ENCODE results near the gene ELN. TPM values are rescaled to one million over a fixed set of nuclear protein-coding genes. Genes with fewer than 3 reads are reported as not detected.

Gene ELN
- total RNA-seq, 1 experiment from 2014 or later = 0.37 TPM

DNA sequence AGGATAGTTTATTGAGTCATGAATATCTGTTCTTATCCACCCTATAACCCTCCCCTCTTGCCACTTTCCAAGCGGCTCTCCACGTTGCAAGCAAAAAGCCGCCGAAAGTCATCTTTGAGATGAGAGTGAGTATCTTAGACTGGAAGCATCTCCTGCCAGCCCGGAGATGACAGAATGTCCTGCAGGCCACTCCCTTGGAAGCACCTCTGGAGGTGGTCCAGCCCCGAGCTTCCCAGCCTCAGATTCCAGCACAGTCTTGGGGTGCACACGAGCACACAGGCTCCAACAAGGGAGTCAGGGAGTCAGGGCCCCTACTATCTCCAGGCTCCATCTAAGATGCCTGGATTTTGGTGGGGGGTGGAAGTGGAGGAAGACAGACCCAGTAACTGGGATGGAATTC, 5.5 kb upstream of the ELN start:
- no peak for DNase-seq
- Mint-ChIP-seq H3K27me3 (ENCODE audit: low read depth) (peaks cover 16% of the 10 kb centered on the region), H3K27ac (no peak overlapping the region), H3K4me1 (peaks cover 25 to 44% of the 10 kb centered on the region in 2 experiments), H3K36me3 (ENCODE audit: insufficient read depth in 1 of 3, low read depth in 3 of 3) (no peaks in the 10 kb centered on the region; a peak in 1 of 7 replicates), H3K4me3 (no peak overlapping the region), H3K9me3 (no peaks in the 10 kb centered on the region; a peak in 1 of 5 replicates)
- Histone ChIP-seq H4K91ac (ENCODE audit: insufficient read length, low read depth, low read length) (no peak overlapping the region), H2BK120ac (ENCODE audit: low read depth, low read length, poor library complexity, severe bottlenecking) (no peak overlapping the region), H4K5ac (ENCODE audit: insufficient read length, low read depth, low read length) (no peak overlapping the region), H3K79me2 (ENCODE audit: insufficient read depth, low read length) (no peaks in the 10 kb centered on the region), H2BK12ac (ENCODE audit: insufficient read length, low read depth, low read length) (no peak overlapping the region), H3K18ac (ENCODE audit: insufficient read length, low read depth, low read length) (no peak overlapping the region), H3T11ph (ENCODE audit: low read length) (no peak overlapping the region), H3K9ac (ENCODE audit: extremely low read depth, insufficient read length, low read length) (no peak overlapping the region), H4K20me1 (ENCODE audit: control insufficient read depth, insufficient read depth, insufficient read length) (no peaks in the 10 kb centered on the region), H2BK5ac (ENCODE audit: insufficient read length, low read length) (no peak overlapping the region), H3K4me1 (ENCODE audit: insufficient read depth, low read length) (no peaks in the 10 kb centered on the region; the same call in 1 of the 2 replicates), H2BK20ac (ENCODE audit: low read depth, low read length, poor library complexity, severe bottlenecking) (no peak overlapping the region), H3K27ac (ENCODE audit: insufficient read length, low read depth, low read length) (no peak overlapping the region), H3K79me1 (ENCODE audit: insufficient read depth, low read depth, low read length, poor library complexity, severe bottlenecking) (no peaks in the 10 kb centered on the region), H3K9me3 (ENCODE audit: control insufficient read depth, low read depth, low read length) (no peaks in the 10 kb centered on the region), H3K14ac (ENCODE audit: insufficient read depth, low read length) (no peak overlapping the region), H3K23ac (ENCODE audit: insufficient read length, low read depth, low read length) (no peak overlapping the region), H2AFZ (ENCODE audit: low read length) (no peak overlapping the region), H3K4ac (ENCODE audit: low read depth, low read length) (no peak overlapping the region), H2AK5ac (ENCODE audit: insufficient read length, low read length) (no peak overlapping the region), H3K27me3 (ENCODE audit: insufficient read depth, low read length) (no peaks in the 10 kb centered on the region), H4K8ac (replicated peaks; ENCODE audit: insufficient read length, low read depth, low read length) (no peak overlapping the region), H3K56ac (ENCODE audit: insufficient read length, low read depth, low read length) (no peak overlapping the region), H3K4me2 (ENCODE audit: insufficient read depth, insufficient read length, low read length) (no peak overlapping the region), H2BK15ac (ENCODE audit: low read depth, low read length) (no peak overlapping the region), H3K23me2 (ENCODE audit: insufficient read length, low read depth, low read length, poor library complexity, severe bottlenecking) (no peaks in the 10 kb centered on the region)
- no CpG with 5 or more reads among the region's 7 CpGs for WGBS (ENCODE audit: extremely low coverage, insufficient read length, low lambda C conversion rate)
- TF ChIP-seq, protein P1, sequence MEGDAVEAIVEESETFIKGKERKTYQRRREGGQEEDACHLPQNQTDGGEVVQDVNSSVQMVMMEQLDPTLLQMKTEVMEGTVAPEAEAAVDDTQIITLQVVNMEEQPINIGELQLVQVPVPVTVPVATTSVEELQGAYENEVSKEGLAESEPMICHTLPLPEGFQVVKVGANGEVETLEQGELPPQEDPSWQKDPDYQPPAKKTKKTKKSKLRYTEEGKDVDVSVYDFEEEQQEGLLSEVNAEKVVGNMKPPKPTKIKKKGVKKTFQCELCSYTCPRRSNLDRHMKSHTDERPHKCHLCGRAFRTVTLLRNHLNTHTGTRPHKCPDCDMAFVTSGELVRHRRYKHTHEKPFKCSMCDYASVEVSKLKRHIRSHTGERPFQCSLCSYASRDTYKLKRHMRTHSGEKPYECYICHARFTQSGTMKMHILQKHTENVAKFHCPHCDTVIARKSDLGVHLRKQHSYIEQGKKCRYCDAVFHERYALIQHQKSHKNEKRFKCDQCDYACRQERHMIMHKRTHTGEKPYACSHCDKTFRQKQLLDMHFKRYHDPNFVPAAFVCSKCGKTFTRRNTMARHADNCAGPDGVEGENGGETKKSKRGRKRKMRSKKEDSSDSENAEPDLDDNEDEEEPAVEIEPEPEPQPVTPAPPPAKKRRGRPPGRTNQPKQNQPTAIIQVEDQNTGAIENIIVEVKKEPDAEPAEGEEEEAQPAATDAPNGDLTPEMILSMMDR (conservative IDR thresholded peaks at IDR 0.05) = no peak
